H1 (cell line): ENCODE results near the gene UBR1. TPM values are rescaled to one million over a fixed set of nuclear protein-coding genes. Genes with fewer than 3 reads are reported as not detected.

Source experiments
- CTCF ChIA-PET: fragments of 300-600 bp; sonication (Branson Sonifier 250); formaldehyde crosslinking; loops from one replicate; lab custom pipeline; 2021; ENCODE audit not compliant: partially characterized antibody; lab: Charles Lee
- POLR2A ChIA-PET: fragments of 300-600 bp; sonication (Branson Sonifier 250); formaldehyde crosslinking; loops from one replicate; lab custom pipeline; 2021; ENCODE audit warnings: inconsistent platforms; ENCODE audit not compliant: partially characterized antibody; lab: Charles Lee
- DNase-seq, 2 experiments: peaks; one replicate each; pipeline versions ENCODE4 v3.0.0 to v3.0.0-alpha.2; 2010 to 2022; ENCODE audit warnings: low spot score in 2 of 2, low read depth in 1 of 2, mixed read lengths in 1 of 2
- FAIRE-seq: peaks from 2 replicates; lab custom pipeline; 2011; peaks lifted over from hg19 to GRCh38; lab: Jason Lieb, UNC
- H2AFZ ChIP-seq: 2 replicates; pipeline ENCODE4 v1.8.1; 2012; ENCODE audit warnings: low read length, inconsistent platforms
- H2AK5ac ChIP-seq: 2 replicates; pipeline ENCODE4 v1.6.1; 2013; ENCODE audit warnings: low read depth, low read length
- H2BK120ac ChIP-seq: replicated peaks from 2 replicates; pipeline ENCODE3; 2013; ENCODE audit warnings: low read depth, low read length, inconsistent platforms
- H2BK12ac ChIP-seq: 2 replicates; pipeline ENCODE4 v1.6.1; 2013; ENCODE audit warnings: low read depth, low read length
- H2BK15ac ChIP-seq: 2 replicates; pipeline ENCODE4 v1.6.1; 2013; ENCODE audit warnings: low read length
- H2BK20ac ChIP-seq: 2 replicates; pipeline ENCODE4 v1.6.1; 2013; ENCODE audit warnings: low read length
- H2BK5ac ChIP-seq: 2 replicates; pipeline ENCODE4 v1.6.1; 2013; ENCODE audit warnings: low read depth, low read length
- H3K14ac ChIP-seq: 2 replicates; pipeline ENCODE4 v1.6.1; 2013; ENCODE audit warnings: inconsistent platforms; ENCODE audit not compliant: insufficient read length
- H3K18ac ChIP-seq: 2 replicates; pipeline ENCODE4 v1.6.1; 2013; ENCODE audit warnings: low read length; ENCODE audit errors: extremely low read depth
- H3K23ac ChIP-seq: 2 replicates; pipeline ENCODE4 v1.6.1; 2013; ENCODE audit warnings: inconsistent platforms; ENCODE audit not compliant: insufficient read length
- H3K23me2 ChIP-seq: 2 replicates; pipeline ENCODE4 v1.6.1; 2013; ENCODE audit warnings: low read depth, low read length
- H3K27ac ChIP-seq: 2 replicates; pipeline ENCODE4 v1.6.1; 2011; ENCODE audit warnings: low read depth, low read length, inconsistent platforms
- H3K27me3 ChIP-seq, 4 experiments: replicated peaks in 1 of 4; 1 replicate in 1 of 4; 2 replicates in 3 of 4; pipeline versions ENCODE4 v1.6.1 to v1.8.1; 2011 to 2013; ENCODE audit warnings: low read length in 3 of 4, mild to moderate bottlenecking in 3 of 4, inconsistent platforms in 2 of 4, mixed read lengths in 2 of 4, moderate library complexity in 1 of 4; ENCODE audit not compliant: control insufficient read depth in 3 of 4, insufficient read depth in 3 of 4; ENCODE audit errors: extremely low read depth in 1 of 4
- H3K36me3 ChIP-seq, 4 experiments: 2 replicates each; pipeline versions ENCODE4 v1.6.1 to v1.8.1; 2011 to 2013; ENCODE audit warnings: mild to moderate bottlenecking in 4 of 4, low read length in 3 of 4, moderate library complexity in 2 of 4, control low read depth in 1 of 4, inconsistent platforms in 1 of 4; ENCODE audit not compliant: insufficient read depth in 4 of 4, control insufficient read depth in 2 of 4
- H3K4ac ChIP-seq: replicated peaks from 2 replicates; pipeline ENCODE3; 2013; ENCODE audit warnings: low read length, low read depth, mixed read lengths, inconsistent platforms; ENCODE audit not compliant: insufficient read length
- H3K4me1 ChIP-seq, 4 experiments: replicated peaks in 1 of 4; 1 replicate in 1 of 4; 2 replicates in 3 of 4; pipeline versions ENCODE4 v1.6.1 to v1.8.1; 2011 to 2013; ENCODE audit warnings: low read length in 3 of 4, inconsistent platforms in 2 of 4, mixed read lengths in 1 of 4; ENCODE audit not compliant: insufficient read depth in 4 of 4, control insufficient read depth in 3 of 4
- H3K4me2 ChIP-seq, 2 experiments: 2 replicates each; pipeline versions ENCODE4 v1.6.1 to v1.8.1; 2011 to 2013; ENCODE audit warnings: low read depth in 2 of 2, low read length in 2 of 2, control low read depth in 1 of 2, inconsistent platforms in 1 of 2, mild to moderate bottlenecking in 1 of 2; ENCODE audit not compliant: insufficient read depth in 1 of 2
- H3K4me3 ChIP-seq, 4 experiments: fragments of 200-600, 300-600 bp in 1 of 4; sonication (generic), shearing (Covaris generic), sonication (Bioruptor Twin) in 1 of 4; 2 replicates each; pipeline versions ENCODE4 v1.5.1 to v1.8.1; 2011 to 2016; ENCODE audit warnings: low read length in 4 of 4, low read depth in 3 of 4, control low read depth in 2 of 4, inconsistent platforms in 2 of 4, mild to moderate bottlenecking in 2 of 4, mixed read lengths in 1 of 4, moderate library complexity in 1 of 4; ENCODE audit not compliant: insufficient read depth in 2 of 4; ENCODE audit errors: extremely low read depth in 1 of 4
- H3K56ac ChIP-seq: replicated peaks from 2 replicates; pipeline ENCODE3; 2013; ENCODE audit warnings: low read depth, mild to moderate bottlenecking, mixed read lengths, low read length, inconsistent platforms; ENCODE audit not compliant: insufficient read length
- H3K79me1 ChIP-seq: 2 replicates; pipeline ENCODE4 v1.6.1; 2013; ENCODE audit warnings: low read depth, low read length, control low read depth
- H3K79me2 ChIP-seq, 2 experiments: 2 replicates each; pipeline versions ENCODE4 v1.6.1 to v1.8.1; 2012 to 2013; ENCODE audit warnings: low read length in 2 of 2, mild to moderate bottlenecking in 2 of 2, inconsistent platforms in 1 of 2; ENCODE audit not compliant: insufficient read depth in 2 of 2, control insufficient read depth in 1 of 2
- H3K9ac ChIP-seq, 4 experiments: replicated peaks in 1 of 4; 1 replicate in 1 of 4; 2 replicates in 3 of 4; pipeline versions ENCODE4 v1.6.1 to v1.8.1; 2011 to 2013; ENCODE audit warnings: low read depth in 3 of 4, low read length in 3 of 4, control low read depth in 2 of 4, mild to moderate bottlenecking in 2 of 4, moderate library complexity in 2 of 4, inconsistent platforms in 1 of 4; ENCODE audit errors: extremely low read depth in 1 of 4
- H3K9me3 ChIP-seq, 2 experiments: 2 replicates each; pipeline versions ENCODE4 v1.6.1 to v1.8.1; 2012 to 2013; ENCODE audit warnings: mild to moderate bottlenecking in 2 of 2, moderate library complexity in 2 of 2, control low read depth in 1 of 2, inconsistent platforms in 1 of 2, low read depth in 1 of 2, low read length in 1 of 2, mixed read lengths in 1 of 2; ENCODE audit not compliant: insufficient read depth in 2 of 2
- H4K20me1 ChIP-seq, 2 experiments: replicated peaks in 1 of 2; 2 replicates each; pipeline versions ENCODE3 to v1.8.1; 2011 to 2013; ENCODE audit warnings: inconsistent platforms in 2 of 2, low read length in 2 of 2, mild to moderate bottlenecking in 1 of 2; ENCODE audit not compliant: insufficient read depth in 2 of 2, control insufficient read depth in 1 of 2
- H4K5ac ChIP-seq: 2 replicates; pipeline ENCODE4 v1.6.1; 2013; ENCODE audit warnings: low read length, low read depth, mixed read lengths, inconsistent platforms; ENCODE audit not compliant: insufficient read length
- H4K8ac ChIP-seq: 2 replicates; pipeline ENCODE4 v1.8.0; 2013; ENCODE audit warnings: mild to moderate bottlenecking, moderate library complexity, low read length, inconsistent platforms; ENCODE audit not compliant: insufficient read depth; ENCODE audit errors: extremely low read depth
- H4K91ac ChIP-seq: replicated peaks from 2 replicates; pipeline ENCODE3; 2013; ENCODE audit warnings: low read length, mixed read lengths, inconsistent platforms; ENCODE audit not compliant: insufficient read length
- GABPA ChIP-seq: IDR thresholded peaks from 2 replicates; pipeline ENCODE4 v1.6.1; 2011; ENCODE audit warnings: mild to moderate bottlenecking, low read length, moderate library complexity, borderline replicate concordance; ENCODE audit not compliant: insufficient read depth
- KDM4A ChIP-seq: IDR thresholded peaks from one replicate; pipeline ENCODE4 v1.7.1; 2012; ENCODE audit warnings: low read depth, mild to moderate bottlenecking, moderate library complexity, low read length, inconsistent platforms; ENCODE audit not compliant: severe bottlenecking
- SAP30 ChIP-seq: fragments of 300-600 bp; sonication (generic); IDR thresholded peaks from 2 replicates; pipeline ENCODE4 v1.7.1; 2012; ENCODE audit warnings: low read length, moderate library complexity, mild to moderate bottlenecking, inconsistent platforms; ENCODE audit not compliant: insufficient read depth, insufficient replicate concordance
- WGBS, 2 experiments: shearing (Covaris generic) in 1 of 2; methylation state at CpG; one replicate each; pipeline versions ENCODE4 v1.1.6 to v1.1.7; 2013 to 2015; ENCODE audit warnings: low lambda C conversion rate in 2 of 2, mixed read lengths in 2 of 2, inconsistent platforms in 1 of 2, low coverage in 1 of 2, missing lambda C conversion rate in 1 of 2; ENCODE audit not compliant: insufficient replicate concordance in 2 of 2, insufficient coverage in 1 of 2, insufficient read length in 1 of 2; ENCODE audit errors: extremely low coverage in 1 of 2, missing lambda C conversion rate in 1 of 2; 5-methylcytosine and 5-hydroxymethylcytosine counted together
- polyA plus RNA-seq, 7 experiments: library from polyadenylated mRNA; depleted of rRNA in 3 of 7; stranded (reverse) in 5 of 7; unstranded in 2 of 7; fragments of >200 nt in 5 of 7; fragments of 200-250 nt in 2 of 7; gene quantifications; 1 replicate in 5 of 7; 2 replicates in 1 of 7; 4 replicates in 1 of 7; pipeline versions ENCODE4 v1.2.1 to v1.2.3, GENCODE V29; 2011 to 2013; ENCODE audit warnings: missing spikeins in 2 of 7, mixed read lengths in 2 of 7
- total RNA-seq: library from RNA; stranded (reverse); fragmentation: NEBNext Ultra II Directional; extraction: Animal tissue kit (Norgen Biotek cat#: 25700); gene quantifications from 2 replicates; pipeline ENCODE4 v1.2.1, GENCODE V29; 2021

UBR1 gene
- total and polyA plus RNA-seq, 2 of the 8 experiments (the other 6 are each of a cell fraction or from before 2014, with no cell fraction given) = 3.7 to 18.7 TPM

DNA sequence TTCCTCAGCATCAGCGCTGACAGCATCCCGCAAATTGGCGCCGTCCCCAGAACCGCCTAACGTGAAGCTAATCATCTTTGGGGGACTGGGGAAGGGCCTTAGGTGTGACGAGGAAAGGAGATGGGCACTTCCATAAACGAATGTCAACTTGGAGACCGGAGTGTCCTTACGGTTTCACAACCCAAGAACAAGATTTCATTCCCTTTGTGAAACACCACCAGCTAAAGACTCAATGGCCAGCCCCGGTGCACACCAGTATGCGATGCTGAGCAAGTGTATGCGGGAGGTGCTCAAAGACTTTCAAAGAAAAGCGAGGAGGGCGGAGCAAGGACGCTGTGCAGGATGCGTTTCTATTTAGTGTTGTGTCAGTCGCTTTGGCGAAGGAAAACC, 184.5 kb downstream of the UBR1 start:
- peaks cover 12% of the 10 kb centered on the region; the same call in 1 of the 2 replicates for H3K23me2 ChIP-seq
- H3K27me3 ChIP-seq = peaks cover 0 to 5% (median 2%) of the 10 kb centered on the region in 4 experiments; a peak in 2 of 7 replicates
- H3K9me3 ChIP-seq = no peaks in the 10 kb centered on the region
- H4K91ac ChIP-seq = no peak overlapping the region
- 9% methylated on average over 19 of the region's 19 CpGs; no CpG with 5 or more reads in 1 of the 2 experiments for WGBS, 2 experiments
- H3K4me3 ChIP-seq = peak overlapping the region; percentile 38 to 96 (median 92)
- no peak overlapping the region for H2BK5ac ChIP-seq
- H3K14ac ChIP-seq = no peak overlapping the region
- DNase-seq (no peak), FAIRE-seq (no peak)
- H3K27ac ChIP-seq = no peak overlapping the region
- H4K20me1 ChIP-seq = peaks cover 0 to 5% of the 10 kb centered on the region in 2 experiments
- no peak overlapping the region for H2BK12ac ChIP-seq
- H3K23ac ChIP-seq = no peak overlapping the region
- no peak overlapping the region for H4K5ac ChIP-seq
- no peak overlapping the region for H3K4ac ChIP-seq
- no peak overlapping the region for H3K56ac ChIP-seq
- CTCF ChIA-PET = interaction anchor here (4.2 kb wide), 1 partner anchor 120 kb away, joined by 24 read pairs; no protein-coding TSS in a partner anchor
- H3K79me2 ChIP-seq = peaks cover 0 to 33% of the 10 kb centered on the region in 2 experiments; a peak in 2 of 4 replicates
- H2BK20ac ChIP-seq = no peak overlapping the region
- no peak overlapping the region for H2AK5ac ChIP-seq
- peak overlapping the region; percentile 81 to 95 for H3K4me2 ChIP-seq
- peak overlapping the region; percentile 96 for H2AFZ ChIP-seq
- no peak overlapping the region; the same call in 1 of the 2 replicates for H4K8ac ChIP-seq
- no peaks in the 10 kb centered on the region for H3K79me1 ChIP-seq
- no peak overlapping the region for H2BK120ac ChIP-seq
- no peak overlapping the region for H2BK15ac ChIP-seq
- TF ChIP-seq GABPA (no peak), KDM4A (peak; percentile 32), SAP30 (peak; percentile 4)
- POLR2A ChIA-PET = no interaction called here
- peaks cover 0 to 6% (median 0%) of the 10 kb centered on the region in 4 experiments; a peak in 2 of 7 replicates for H3K4me1 ChIP-seq
- H3K36me3 ChIP-seq = no peaks in the 10 kb centered on the region
- peak overlapping the region in 1 of 4 experiments; percentile 8; a peak in 1 of 7 replicates for H3K9ac ChIP-seq
- H3K18ac ChIP-seq = no peak overlapping the region
